GM21528 (cell line): Measurements from ENCODE around the gene CNDP2.
"Not testable (repeated sequence)": the region's sequence is repeated elsewhere in the genome, so short reads cannot be mapped to it uniquely, and the experiment has no call there.

Experiments
- ATAC-seq: cut with Tn5 transposase; IDR thresholded peaks from one replicate; pipeline ENCODE4 v1.9.1; 2021; ENCODE audit warnings: mild to moderate bottlenecking, moderate library complexity; ENCODE audit not compliant: unreplicated experiment, low FRiP score

The CNDP2 gene

GRCh38 chr18:74562131-74562730 lies 66.1 kb downstream of the CNDP2 start:
- ATAC-seq = no peak

DNA sequence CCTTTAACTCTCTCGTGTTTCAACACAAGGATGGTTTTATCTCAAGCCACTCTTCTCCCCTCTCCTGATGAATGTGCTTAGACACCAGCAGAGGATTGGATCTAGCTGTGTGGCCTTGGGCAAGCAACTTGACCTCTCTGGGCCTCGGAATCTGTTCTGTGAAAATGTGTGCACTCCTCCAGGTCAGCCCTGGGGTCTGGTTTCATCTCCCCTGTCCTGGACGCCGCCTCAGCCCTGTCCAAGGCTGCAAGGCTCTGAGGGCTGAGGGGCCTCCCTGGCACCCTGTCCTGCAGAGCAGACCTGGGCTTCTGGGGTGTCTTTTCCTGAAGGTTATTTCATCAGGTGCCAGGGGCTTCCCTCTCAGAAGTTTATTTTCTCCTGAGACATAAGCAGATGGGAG lies 66.6 kb downstream of the CNDP2 start:
- no peak for ATAC-seq

- ATAC-seq = no peak
These were observed 67.8 kb downstream of the CNDP2 start for GRCh38 chr18:74563999-74564398.

DNA sequence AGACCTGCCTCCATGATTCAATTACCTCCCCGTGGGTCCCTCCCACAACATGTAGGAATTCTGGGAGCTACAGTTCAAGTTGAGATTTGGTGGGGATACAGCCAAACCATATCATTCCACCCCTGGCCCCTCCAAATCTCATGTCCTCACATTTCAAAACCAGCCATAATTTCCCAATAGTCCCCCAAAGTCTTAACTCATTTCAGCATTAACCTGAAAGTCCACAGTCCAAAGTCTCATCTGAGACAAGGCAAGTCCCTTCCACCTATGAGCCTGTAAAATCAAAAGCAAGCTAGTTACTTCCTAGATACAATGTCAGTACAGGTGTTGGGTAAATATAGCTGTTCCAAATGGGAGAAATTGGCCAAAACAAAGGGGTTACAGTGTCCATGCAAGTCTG lies 69.0 kb downstream of the CNDP2 start:
- not testable (repeated sequence) for ATAC-seq

DNA sequence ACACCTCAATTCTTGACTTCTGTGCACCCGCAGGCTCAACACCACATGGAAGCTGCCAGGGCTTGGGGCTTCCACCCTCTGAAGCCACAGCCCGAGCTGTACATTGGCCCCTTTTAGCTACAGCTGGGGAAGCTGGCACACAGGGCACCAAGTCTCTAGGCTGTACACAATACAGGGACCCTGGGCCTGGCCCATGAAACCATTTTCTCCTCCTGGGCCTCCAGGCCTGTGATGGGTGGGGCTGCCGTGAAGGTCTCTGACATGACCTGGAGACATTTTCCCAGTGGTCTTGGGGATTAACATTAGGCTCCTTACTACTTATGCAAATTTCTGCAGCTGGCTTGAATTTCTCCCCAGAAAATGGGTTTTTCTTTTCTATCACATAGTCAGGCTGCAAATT lies 69.8 kb downstream of the CNDP2 start:
- ATAC-seq = not testable (repeated sequence)

GRCh38 chr18:74567822-74568221 lies 71.7 kb downstream of the CNDP2 start:
- ATAC-seq = no peak

- no peak for ATAC-seq
These were observed 73.2 kb downstream of the CNDP2 start for GRCh38 chr18:74569401-74569800.

DNA sequence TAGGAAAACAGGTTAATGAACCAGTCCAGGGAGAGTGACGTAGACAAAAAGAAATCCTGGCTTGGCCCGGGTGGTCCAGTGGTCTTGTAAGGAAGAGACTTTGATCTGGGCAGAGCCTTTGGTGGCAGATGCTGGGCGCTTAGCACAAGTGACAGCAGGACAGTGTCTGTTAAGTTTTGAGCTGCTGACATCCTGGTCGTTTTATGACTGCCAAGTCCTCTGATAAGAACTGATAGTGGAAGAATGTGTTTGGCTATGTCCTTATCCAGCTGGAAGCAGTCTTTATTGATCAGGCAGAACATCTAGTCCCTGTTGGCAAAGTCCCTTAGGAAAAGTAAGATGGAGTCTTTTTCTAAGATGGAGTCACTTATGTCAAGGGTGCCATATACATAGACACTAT lies 74.1 kb downstream of the CNDP2 start:
- ATAC-seq = no peak

DNA sequence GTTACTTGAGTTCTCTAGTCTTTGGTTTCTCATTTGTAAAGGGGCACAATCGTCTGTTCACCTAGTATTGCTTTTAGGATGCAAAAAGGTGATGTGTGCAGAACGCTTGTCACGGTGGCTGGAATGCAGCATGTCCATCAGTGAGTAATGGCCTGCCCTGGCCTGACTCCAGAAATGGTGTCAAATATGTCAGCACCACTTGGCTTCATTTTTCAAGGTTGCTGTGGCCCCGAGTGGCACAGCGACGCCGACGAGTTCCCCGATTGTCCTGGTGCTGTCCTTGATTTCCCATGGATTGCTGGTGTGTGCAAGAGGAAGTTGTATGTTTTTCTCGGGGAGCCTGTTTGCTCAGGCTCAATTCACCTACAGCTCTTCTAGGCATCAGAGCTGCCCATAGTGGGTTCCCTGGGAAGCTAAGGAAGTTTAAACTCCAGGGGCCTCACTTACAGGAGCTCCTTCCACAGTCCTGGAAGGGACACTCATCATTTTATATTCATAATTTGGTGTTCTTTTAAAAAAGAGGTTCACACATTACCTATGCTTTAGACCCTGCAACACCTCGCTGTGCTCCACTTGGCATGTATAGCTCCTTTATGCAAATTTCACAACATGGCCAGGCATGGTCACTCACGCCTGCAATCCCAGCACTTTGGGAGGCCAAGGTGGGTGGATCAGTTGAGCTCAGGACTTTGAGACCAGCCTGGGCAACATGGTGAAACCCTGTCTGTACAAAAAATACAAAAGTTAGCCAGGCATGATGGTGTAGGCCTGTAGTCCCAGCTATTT lies 75.9 kb downstream of the CNDP2 start:
- ATAC-seq = no peak

DNA sequence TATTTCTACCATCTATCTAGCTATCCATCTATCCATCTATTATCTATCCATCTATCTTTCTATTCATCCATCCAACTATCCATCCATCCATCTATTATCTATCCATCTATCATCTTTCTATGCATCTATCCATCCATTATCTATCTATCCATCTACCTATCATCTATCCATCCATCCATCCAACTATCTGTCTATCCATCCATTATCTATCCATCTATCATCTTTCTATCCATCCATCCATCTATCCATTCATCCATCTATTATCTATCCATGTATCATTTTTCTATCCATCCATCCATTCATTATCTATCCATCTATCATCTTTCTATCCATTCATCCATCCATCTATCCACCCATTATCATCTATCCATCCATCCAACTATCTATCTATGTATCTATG lies 76.9 kb downstream of the CNDP2 start:
- no peak for ATAC-seq
